HG02852 (cell line): ENCODE results near the gene NATD1.

ENCODE experiments used
- ATAC-seq: cut with Tn5 transposase; IDR thresholded peaks from one replicate; pipeline ENCODE4 v1.9.1; 2021; ENCODE audit warnings: mild to moderate bottlenecking, moderate library complexity; ENCODE audit not compliant: unreplicated experiment

NATD1 gene

GRCh38 chr17:21289902-21290571 is 36.8 kb upstream of the NATD1 start:
- ATAC-seq, result no peak

DNA sequence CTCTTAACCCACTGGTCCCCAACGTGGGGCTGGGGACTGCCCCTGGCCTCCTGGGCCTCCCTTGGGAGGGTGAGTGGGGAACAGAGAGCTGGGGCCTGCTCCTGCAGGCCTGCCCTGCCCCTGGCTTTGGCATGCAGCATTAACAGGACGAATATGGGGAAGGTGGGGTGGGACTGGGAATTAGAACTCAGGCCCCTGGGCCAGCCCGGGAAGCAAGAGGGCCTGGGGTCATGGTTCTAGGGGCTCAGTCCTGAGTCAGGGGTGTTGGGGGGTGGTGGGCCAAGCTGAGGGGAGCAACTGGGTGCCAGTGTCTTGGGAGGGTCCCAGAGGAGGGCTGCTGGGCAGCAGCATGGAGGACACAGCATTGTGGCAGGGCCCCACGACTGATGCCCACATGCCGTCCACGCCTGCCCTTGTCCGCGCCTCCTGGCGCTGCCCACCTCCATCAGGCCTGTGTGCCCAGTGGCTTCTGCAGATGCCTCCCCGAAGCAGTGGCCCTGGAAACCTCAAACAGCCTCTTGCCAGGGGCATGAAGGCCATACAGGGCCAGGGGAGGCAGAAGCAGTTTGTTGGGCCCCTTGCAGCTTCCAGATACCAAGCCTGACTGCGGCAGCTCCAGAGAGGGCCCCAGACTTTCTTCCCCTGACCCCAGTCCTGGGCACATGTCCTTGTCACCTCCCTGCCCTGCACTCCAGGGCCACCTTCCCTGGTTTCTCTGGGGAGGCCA is 36.1 kb upstream of the NATD1 start:
- no peak for ATAC-seq

DNA sequence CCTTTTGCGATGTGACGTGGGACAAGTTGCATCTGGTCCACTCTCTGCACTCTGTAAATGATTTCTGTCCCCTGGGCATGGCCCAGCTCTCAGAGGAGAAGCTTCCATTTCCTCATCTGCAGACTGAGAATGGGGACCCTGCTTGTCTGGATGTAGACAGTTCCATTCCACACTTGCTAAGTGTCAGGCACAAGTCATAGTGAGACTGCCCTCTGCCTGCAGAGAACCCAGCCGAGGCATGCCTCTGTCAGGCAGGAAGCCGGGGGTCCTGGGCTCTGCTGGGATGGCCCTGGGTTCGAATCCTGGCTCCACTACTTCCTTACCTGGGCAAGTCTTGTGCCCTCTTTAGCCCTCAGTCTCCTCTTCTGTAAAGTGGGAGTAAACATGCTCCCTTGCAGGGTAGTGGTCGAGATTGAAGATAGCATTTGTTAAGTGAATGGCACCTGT is 35.4 kb upstream of the NATD1 start:
- ATAC-seq, result no peak

- peak; percentile 24 for ATAC-seq
Observed at GRCh38 chr17:21287703-21288449, 34.7 kb upstream of the NATD1 start.

- ATAC-seq, result no peak
Observed at GRCh38 chr17:21286909-21287702, 33.9 kb upstream of the NATD1 start.

DNA sequence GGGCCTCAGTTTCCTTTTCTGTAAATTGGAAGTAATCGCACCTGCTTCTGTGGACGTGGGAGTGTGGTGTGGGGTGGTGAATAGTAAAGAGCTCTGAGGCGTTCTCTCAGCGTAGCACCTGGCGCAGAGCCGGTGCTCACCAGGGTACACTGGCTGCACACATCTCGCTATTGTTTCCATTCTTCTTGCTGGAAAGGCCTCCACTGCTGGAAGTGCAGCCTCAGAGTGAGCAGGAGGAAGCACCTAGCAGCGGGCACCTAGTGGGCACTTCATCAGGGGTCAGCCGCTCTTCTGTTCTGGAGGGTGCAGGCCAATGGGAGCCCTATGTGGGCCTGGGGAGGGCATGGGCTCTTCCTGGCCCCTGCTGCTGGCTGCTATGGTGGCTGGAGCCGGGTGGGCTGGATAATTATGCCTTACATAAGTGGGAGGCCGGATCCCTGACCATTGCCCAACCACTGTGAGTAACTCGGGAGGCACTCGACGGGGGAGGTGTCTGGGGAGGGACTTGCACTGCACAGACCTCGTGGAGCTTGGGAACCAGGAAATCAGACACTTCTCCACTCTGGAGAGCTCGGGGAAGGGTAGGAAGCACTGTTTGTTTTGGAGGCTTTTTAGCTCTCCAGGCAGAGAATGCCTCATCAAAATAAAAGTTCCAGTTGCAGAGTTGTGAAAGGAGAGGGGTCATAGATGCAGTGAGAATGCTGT is 33.0 kb upstream of the NATD1 start:
- no peak for ATAC-seq

DNA sequence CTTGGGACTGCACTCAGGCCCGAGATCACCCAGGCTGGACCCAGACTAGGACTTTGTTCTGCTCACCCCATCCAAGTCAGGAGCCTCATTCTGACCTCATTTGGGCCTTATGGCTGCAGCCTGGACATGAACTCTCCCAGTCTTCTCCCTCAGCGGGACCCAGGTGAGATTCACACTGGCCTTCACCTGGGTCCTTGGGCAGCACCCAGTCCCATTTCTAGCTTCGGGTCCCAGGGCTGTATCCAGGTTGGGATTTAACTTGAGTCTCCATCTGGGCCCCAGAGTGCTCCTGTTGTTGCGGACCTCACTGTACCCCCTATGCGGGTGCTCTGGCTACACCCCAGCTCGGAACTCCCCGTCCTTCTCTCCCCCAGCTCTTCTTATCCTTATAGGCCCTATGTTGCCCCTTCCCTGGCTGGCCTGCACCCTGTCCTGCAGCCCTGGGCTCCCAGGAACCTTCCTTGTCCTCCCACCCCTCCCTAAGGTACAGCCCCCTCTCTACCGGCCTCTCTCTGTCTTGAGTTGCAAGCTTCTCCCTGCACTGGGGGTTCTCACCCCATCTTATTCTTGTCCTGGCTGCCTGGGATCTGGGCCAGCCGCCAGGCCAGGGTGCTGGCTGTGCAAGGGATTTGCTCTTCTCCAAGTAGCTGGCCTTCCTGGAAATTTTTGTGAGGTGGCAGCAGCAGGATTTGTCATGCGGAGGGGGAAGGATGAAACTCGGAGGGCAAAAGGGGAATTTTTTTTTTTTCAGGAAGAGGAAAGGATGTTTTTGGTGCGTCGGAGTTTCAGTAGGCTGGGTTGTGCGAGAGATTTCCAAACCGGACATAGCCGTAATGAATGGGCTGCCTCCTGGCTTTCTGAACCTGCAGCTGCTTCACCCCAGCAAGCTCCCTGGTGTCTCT is 32.2 kb upstream of the NATD1 start:
- ATAC-seq, result no peak

DNA sequence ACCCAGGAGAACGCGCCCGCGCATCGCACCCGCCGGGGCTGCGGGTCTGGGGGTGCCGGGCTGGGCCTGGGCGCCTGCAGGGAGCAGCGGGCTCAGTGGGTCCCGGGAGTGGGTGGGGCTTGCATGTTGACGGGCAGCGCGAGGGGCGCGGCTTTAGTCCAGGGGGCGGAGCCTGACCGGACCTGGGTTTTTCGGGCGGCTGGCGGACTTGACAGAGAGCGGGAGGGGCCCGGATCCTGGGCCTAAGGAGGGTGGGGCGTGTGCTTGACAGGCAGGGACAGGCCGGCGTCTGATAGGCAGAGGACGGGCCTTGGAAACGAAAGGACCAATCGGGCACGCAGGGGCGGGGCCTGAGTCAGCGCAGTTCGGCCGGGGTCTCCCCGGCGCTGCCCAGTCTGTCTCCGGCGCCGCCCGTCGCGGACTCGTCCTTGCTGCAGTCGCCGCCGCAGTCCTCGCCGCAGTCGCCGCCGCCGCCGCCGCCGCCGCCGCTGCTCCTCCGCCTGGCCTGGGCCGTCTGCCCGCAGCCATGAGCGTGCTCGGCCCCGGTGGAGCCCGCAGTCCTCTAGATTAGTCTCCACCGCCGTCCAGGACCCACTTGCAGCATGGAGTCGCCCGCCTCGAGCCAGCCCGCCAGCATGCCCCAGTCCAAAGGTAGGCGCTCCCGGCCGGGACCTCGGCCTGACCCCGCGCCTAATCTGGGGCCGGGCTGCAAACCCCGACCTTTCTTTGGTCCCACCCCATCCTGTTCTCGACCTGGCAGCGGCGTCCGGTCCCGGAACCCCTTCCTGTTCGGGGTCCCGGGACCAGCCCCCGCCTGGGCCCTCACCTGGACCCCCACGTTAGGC is 31.3 kb upstream of the NATD1 start, which contains the start of gene MAP2K3:
TSS of gene MAP2K3 (plus strand) at position 393 of the 845 bp plus-strand sequence. CDS start at position 603, 210 bp downstream.
- ATAC-seq, result peak; percentile 81

- ATAC-seq, result peak; percentile 17
Observed at GRCh38 chr17:21283482-21284318, 30.5 kb upstream of the NATD1 start.

GRCh38 chr17:21282850-21283249 is 29.6 kb upstream of the NATD1 start:
- ATAC-seq, result no peak

GRCh38 chr17:21282231-21282630 is 29.0 kb upstream of the NATD1 start:
- ATAC-seq, result no peak

- ATAC-seq, result peak; percentile 25
Observed at GRCh38 chr17:21280081-21280518, 26.9 kb upstream of the NATD1 start.

DNA sequence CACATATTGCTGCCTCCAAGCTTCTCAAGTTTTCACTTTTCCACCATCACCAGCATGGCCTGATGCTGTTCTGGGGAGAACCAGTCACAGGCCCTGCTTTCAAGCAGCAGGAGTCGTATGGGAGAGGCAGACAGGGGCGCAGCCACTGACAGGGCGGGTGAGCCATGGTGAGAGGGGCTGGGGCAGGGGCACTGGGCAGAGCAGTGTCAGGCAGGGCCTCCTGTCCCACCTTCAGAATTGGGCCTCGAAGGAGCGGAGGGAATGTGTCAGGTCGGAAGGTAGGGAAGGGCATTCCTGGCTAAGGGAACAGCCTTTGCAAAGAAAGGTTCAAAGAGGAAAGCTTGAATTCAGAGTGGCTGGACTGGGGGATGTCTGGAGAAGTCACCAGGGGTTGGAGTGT is 26.4 kb upstream of the NATD1 start:
- ATAC-seq, result no peak

DNA sequence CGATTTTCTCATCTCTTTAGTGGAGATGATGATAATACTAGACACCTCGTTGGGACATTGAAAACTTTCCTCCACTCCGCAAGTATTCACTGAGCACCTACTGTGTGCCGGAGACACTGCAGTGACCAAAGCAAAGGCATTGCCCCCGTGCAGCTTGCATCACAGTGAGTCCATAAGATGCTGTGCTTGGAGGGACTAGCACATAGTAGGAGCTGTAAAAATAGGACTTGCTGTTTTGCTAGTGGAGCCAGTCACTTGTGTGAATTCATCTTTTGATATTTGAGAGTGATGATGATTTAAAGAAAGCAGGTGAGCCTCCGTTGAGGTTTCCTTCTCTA is 26.0 kb upstream of the NATD1 start:
- no peak for ATAC-seq

- no peak for ATAC-seq
Observed at GRCh38 chr17:21278450-21279197, 25.4 kb upstream of the NATD1 start.

DNA sequence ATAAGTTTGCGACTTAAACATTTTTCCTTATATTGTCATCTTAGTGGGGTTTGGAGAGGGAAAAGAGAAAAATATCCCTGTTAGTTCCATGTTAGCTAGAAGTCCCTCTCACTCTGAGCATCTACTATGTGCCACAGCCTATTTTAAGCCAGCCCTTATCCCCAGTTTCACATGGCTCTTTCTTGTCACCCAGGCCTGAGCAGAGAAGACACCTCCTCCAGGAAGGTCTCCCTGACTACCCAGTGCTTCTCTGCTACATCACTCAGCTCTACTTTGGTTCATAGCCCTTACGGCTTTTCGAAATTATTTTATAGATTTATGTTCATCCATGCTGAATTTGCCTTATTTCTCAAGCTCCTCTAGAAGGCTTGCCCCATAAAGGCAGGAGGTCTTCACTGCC is 24.1 kb upstream of the NATD1 start:
- ATAC-seq, result no peak

DNA sequence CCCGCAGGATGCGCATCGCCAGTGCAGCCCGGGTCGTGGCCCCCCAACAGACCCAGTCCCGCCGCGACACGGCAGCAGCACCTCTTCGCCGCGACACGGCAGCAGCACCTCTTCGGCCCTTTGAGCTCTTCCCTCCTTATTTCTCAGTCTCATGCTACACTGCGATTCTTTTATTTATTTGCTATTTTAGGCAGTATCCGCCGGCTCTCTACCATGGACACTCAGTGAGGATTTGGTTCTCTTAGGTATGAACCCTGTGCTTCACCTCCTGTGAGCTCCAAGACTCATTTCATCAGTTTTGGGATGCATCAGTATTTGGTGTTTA is 23.0 kb upstream of the NATD1 start:
- no peak for ATAC-seq
